Measurements from ENCODE around the gene RBPMS2.

GRCh38 chr15:64760056-64760455 is 15.3 kb downstream of the RBPMS2 start:
- TF ChIP-seq, protein P1, sequence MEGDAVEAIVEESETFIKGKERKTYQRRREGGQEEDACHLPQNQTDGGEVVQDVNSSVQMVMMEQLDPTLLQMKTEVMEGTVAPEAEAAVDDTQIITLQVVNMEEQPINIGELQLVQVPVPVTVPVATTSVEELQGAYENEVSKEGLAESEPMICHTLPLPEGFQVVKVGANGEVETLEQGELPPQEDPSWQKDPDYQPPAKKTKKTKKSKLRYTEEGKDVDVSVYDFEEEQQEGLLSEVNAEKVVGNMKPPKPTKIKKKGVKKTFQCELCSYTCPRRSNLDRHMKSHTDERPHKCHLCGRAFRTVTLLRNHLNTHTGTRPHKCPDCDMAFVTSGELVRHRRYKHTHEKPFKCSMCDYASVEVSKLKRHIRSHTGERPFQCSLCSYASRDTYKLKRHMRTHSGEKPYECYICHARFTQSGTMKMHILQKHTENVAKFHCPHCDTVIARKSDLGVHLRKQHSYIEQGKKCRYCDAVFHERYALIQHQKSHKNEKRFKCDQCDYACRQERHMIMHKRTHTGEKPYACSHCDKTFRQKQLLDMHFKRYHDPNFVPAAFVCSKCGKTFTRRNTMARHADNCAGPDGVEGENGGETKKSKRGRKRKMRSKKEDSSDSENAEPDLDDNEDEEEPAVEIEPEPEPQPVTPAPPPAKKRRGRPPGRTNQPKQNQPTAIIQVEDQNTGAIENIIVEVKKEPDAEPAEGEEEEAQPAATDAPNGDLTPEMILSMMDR (IDR thresholded peaks at IDR 0.05; ENCODE audit: poor library complexity, severe bottlenecking): no peak
- TF ChIP-seq EZH2 (IDR thresholded peaks at IDR 0.05; ENCODE audit: borderline replicate concordance, insufficient read depth, low read length, poor library complexity, severe bottlenecking) (no peak), TAF1 (IDR thresholded peaks at IDR 0.05; ENCODE audit: low read depth) (no peak), EP300 (conservative IDR thresholded peaks at IDR 0.05; ENCODE audit: poor library complexity, severe bottlenecking) (no peak), POLR2AphosphoS5 (IDR thresholded peaks at IDR 0.05) (no peak), REST (IDR thresholded peaks at IDR 0.05; ENCODE audit: borderline replicate concordance) (no peak), SMC3 (conservative IDR thresholded peaks at IDR 0.05; ENCODE audit: poor library complexity) (no peak), RAD21 (conservative IDR thresholded peaks at IDR 0.05) (no peak), MXI1 (conservative IDR thresholded peaks at IDR 0.05; ENCODE audit: poor library complexity, severe bottlenecking) (no peak)
